ENCODE data around the gene CENPC. TPM values are rescaled to one million over a fixed set of nuclear protein-coding genes. Genes with fewer than 3 reads are reported as not detected.
"Not testable (repeated sequence)": the region's sequence is repeated elsewhere in the genome, so short reads cannot be mapped to it uniquely, and the experiment has no call there.

The CENPC gene
- total RNA-seq, 2 experiments from 2014 or later: 36.4 to 36.7 TPM

- Mint-ChIP-seq H3K27ac (no peak overlapping the region), H3K4me3 (no peak overlapping the region), H3K36me3 (ENCODE audit: low read depth) (peaks cover 48% of the 10 kb centered on the region), H3K9me3 (peaks cover 3% of the 10 kb centered on the region), H3K27me3 (no peaks in the 10 kb centered on the region), H3K4me1 (peaks cover 2% of the 10 kb centered on the region)
- CTCF ChIA-PET: no interaction called here
- POLR2A ChIA-PET: no interaction called here
- no peak for DNase-seq
Observed at GRCh38 chr4:67452100-67452845, 93.0 kb downstream of the CENPC start.

- Mint-ChIP-seq H3K4me3 (no peak overlapping the region), H3K36me3 (ENCODE audit: low read depth) (peaks cover 45% of the 10 kb centered on the region), H3K27me3 (no peaks in the 10 kb centered on the region), H3K4me1 (peaks cover 2% of the 10 kb centered on the region), H3K27ac (no peak overlapping the region), H3K9me3 (peaks cover 3% of the 10 kb centered on the region)
- ChIA-PET POLR2A (no interaction called here), CTCF (no interaction called here)
- no peak for DNase-seq
Observed at GRCh38 chr4:67451464-67451863, 93.8 kb downstream of the CENPC start.

GRCh38 chr4:67448621-67449020 is 96.7 kb downstream of the CENPC start:
- POLR2A ChIA-PET: no interaction called here
- peaks cover 3% of the 10 kb centered on the region for H3K9me3 Mint-ChIP-seq
- H3K4me3 Mint-ChIP-seq: no peak overlapping the region
- DNase-seq: no peak
- peaks cover 2% of the 10 kb centered on the region for H3K4me1 Mint-ChIP-seq
- CTCF ChIA-PET: no interaction called here
- no peak overlapping the region for H3K27ac Mint-ChIP-seq
- H3K36me3 Mint-ChIP-seq (ENCODE audit: low read depth): peaks cover 42% of the 10 kb centered on the region
- no peaks in the 10 kb centered on the region for H3K27me3 Mint-ChIP-seq

GRCh38 chr4:67447873-67448272 is 97.4 kb downstream of the CENPC start:
- Mint-ChIP-seq H3K27ac (no peak overlapping the region), H3K4me3 (no peak overlapping the region), H3K9me3 (peaks cover 3% of the 10 kb centered on the region), H3K27me3 (no peaks in the 10 kb centered on the region), H3K36me3 (ENCODE audit: low read depth) (peaks cover 37% of the 10 kb centered on the region), H3K4me1 (no peaks in the 10 kb centered on the region)
- DNase-seq: no peak
- POLR2A ChIA-PET: no interaction called here
- CTCF ChIA-PET: no interaction called here

- CTCF ChIA-PET: no interaction called here
- H3K9me3 Mint-ChIP-seq: peaks cover 8% of the 10 kb centered on the region
- H3K27me3 Mint-ChIP-seq: no peaks in the 10 kb centered on the region
- POLR2A ChIA-PET: no interaction called here
- H3K36me3 Mint-ChIP-seq (ENCODE audit: low read depth): peaks cover 36% of the 10 kb centered on the region
- H3K27ac Mint-ChIP-seq: no peak overlapping the region
- DNase-seq: no peak
- H3K4me1 Mint-ChIP-seq: no peaks in the 10 kb centered on the region
- H3K4me3 Mint-ChIP-seq: no peak overlapping the region
Observed at GRCh38 chr4:67446811-67447210, 98.5 kb downstream of the CENPC start.

- H3K4me1 Mint-ChIP-seq, H3K27ac Mint-ChIP-seq, DNase-seq, H3K27me3 Mint-ChIP-seq, POLR2A ChIA-PET, CTCF ChIA-PET, H3K4me3 Mint-ChIP-seq, H3K9me3 Mint-ChIP-seq: not testable (repeated sequence)
- H3K36me3 Mint-ChIP-seq (ENCODE audit: low read depth): peaks cover 44% of the 10 kb centered on the region
Observed at GRCh38 chr4:67445881-67446280, 99.4 kb downstream of the CENPC start.

GRCh38 chr4:67438975-67439374 is 106.3 kb downstream of the CENPC start:
- CTCF ChIA-PET: no interaction called here
- Mint-ChIP-seq H3K27ac (no peak overlapping the region), H3K9me3 (peaks cover 8% of the 10 kb centered on the region), H3K4me3 (no peak overlapping the region), H3K4me1 (no peaks in the 10 kb centered on the region), H3K27me3 (no peaks in the 10 kb centered on the region), H3K36me3 (ENCODE audit: low read depth) (peaks cover 46% of the 10 kb centered on the region)
- POLR2A ChIA-PET: no interaction called here
- no peak for DNase-seq

GRCh38 chr4:67437974-67438713 is 107.2 kb downstream of the CENPC start:
- no peaks in the 10 kb centered on the region for H3K4me1 Mint-ChIP-seq
- H3K4me3 Mint-ChIP-seq: no peak overlapping the region
- H3K36me3 Mint-ChIP-seq (ENCODE audit: low read depth): peaks cover 44% of the 10 kb centered on the region
- ChIA-PET POLR2A (no interaction called here), CTCF (no interaction called here)
- no peak for DNase-seq
- no peaks in the 10 kb centered on the region for H3K27me3 Mint-ChIP-seq
- no peak overlapping the region for H3K27ac Mint-ChIP-seq
- peaks cover 8% of the 10 kb centered on the region for H3K9me3 Mint-ChIP-seq

- ChIA-PET POLR2A (no interaction called here), CTCF (no interaction called here)
- DNase-seq: no peak
- no peak overlapping the region for H3K4me3 Mint-ChIP-seq
- no peak overlapping the region for H3K27ac Mint-ChIP-seq
- peaks cover 43% of the 10 kb centered on the region for H3K36me3 Mint-ChIP-seq (ENCODE audit: low read depth)
- H3K4me1 Mint-ChIP-seq: no peaks in the 10 kb centered on the region
- H3K27me3 Mint-ChIP-seq: no peaks in the 10 kb centered on the region
- peaks cover 3% of the 10 kb centered on the region for H3K9me3 Mint-ChIP-seq
Observed at GRCh38 chr4:67436742-67437141, 108.6 kb downstream of the CENPC start.

- H3K4me1 Mint-ChIP-seq: no peaks in the 10 kb centered on the region
Observed at GRCh38 chr4:67430989-67431388, 114.3 kb downstream of the CENPC start.

GRCh38 chr4:67428819-67429218 is 116.5 kb downstream of the CENPC start:
- Mint-ChIP-seq H3K27me3 (no peaks in the 10 kb centered on the region), H3K27ac (no peak overlapping the region), H3K4me1 (no peaks in the 10 kb centered on the region), H3K36me3 (ENCODE audit: low read depth) (peaks cover 8% of the 10 kb centered on the region), H3K4me3 (no peak overlapping the region), H3K9me3 (no peaks in the 10 kb centered on the region)
- DNase-seq: no peak
- CTCF ChIA-PET: no interaction called here
- POLR2A ChIA-PET: no interaction called here

More at GRCh38 chr4:67430989-67431388, 114.3 kb downstream of the CENPC start:
- no peak for DNase-seq
- peaks cover 18% of the 10 kb centered on the region for H3K36me3 Mint-ChIP-seq (ENCODE audit: low read depth)
- peaks cover 3% of the 10 kb centered on the region for H3K9me3 Mint-ChIP-seq
- no peak overlapping the region for H3K27ac Mint-ChIP-seq
- no peak overlapping the region for H3K4me3 Mint-ChIP-seq
- ChIA-PET POLR2A (no interaction called here), CTCF (no interaction called here)
- H3K27me3 Mint-ChIP-seq: no peaks in the 10 kb centered on the region

Other genes with a start within 250 kb of the CENPC start
- gene STAP1, start 13.2 kb upstream of the CENPC start, total RNA-seq: 10 to 100 TPM; 29.5 to 30.9 TPM
- gene UBA6, start 155.7 kb upstream of the CENPC start, total RNA-seq: 100 to 1,000 TPM; 116 to 117 TPM
- not detected for gene GNRHR, start 208.9 kb upstream of the CENPC start, total RNA-seq

Measured in activated CD4-positive, alpha-beta memory T cell treated with anti-CD3 and anti-CD28 coated beads, Interleukin-2, amount 10 ng/mL, durations not matched to agents 7 days and 5 days (primary cell).